DLD1 (cell line): ENCODE measurements around the gene RAB8B.

Experiments used
- in situ Hi-C: cut with HindIII; loops from 2 replicates; pipeline ENCODE4 v1.10.0; 2017; ENCODE audit warnings: low sequenced_read_pairs

RAB8B gene

DNA sequence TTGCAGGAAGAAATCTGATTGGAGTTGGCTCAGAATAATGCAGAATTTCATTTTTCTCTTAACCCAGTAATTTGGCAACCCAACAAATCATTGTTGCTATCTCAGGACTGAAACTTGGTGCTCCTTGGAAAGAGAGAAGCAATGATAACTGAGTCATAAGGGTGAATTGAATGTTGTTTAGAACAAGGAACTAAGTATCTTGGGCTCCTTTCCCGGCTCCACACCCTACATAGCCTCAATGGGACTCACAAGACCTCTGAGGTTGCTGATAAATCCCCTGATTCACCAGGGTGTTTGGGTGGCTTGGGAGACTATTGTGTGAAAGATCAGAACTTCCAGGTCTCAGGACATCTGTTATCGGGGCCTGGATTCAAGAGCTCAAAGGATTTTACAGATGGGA lies 7.8 kb upstream of the RAB8B start:
- in situ Hi-C loops: no loop called here

DNA sequence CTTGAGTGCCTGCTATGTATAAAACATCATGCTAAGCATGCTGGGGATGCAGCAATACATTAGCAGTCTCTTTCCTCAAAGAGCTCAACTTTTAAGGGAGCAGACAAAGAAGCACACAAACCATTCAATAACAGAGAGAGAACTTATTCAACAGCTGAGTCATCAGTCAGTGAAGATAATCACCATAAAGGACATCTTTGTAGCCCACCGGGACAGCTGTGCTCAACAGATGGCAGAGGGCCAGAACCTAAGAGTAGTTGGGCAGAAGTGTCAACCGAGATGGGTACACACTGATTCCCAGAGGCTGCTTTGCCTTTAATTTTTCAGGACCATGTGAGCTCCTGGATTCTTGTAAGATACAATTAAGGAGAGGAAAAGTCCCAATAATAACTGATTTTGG lies 4.2 kb upstream of the RAB8B start:
- in situ Hi-C loops: no loop called here

DNA sequence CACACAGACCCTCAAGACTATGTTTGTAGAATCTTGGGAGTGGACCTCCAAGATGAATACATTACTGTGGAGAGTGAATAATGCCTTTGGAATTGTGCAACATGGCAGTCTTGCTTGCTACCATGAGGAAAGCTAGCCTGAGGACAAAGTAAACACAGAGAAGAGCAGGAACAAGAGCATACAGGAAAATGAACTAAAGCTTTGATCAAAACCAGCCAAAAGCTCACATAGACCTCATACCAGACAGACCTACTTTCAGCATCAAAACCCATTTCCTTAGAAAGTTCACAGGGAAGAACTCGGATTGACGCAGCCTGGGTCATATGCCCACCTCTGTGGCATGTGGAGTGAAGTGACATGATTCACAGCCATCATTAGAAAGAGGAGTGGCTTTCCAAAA lies 3.3 kb upstream of the RAB8B start:
- in situ Hi-C loops: no loop called here

DNA sequence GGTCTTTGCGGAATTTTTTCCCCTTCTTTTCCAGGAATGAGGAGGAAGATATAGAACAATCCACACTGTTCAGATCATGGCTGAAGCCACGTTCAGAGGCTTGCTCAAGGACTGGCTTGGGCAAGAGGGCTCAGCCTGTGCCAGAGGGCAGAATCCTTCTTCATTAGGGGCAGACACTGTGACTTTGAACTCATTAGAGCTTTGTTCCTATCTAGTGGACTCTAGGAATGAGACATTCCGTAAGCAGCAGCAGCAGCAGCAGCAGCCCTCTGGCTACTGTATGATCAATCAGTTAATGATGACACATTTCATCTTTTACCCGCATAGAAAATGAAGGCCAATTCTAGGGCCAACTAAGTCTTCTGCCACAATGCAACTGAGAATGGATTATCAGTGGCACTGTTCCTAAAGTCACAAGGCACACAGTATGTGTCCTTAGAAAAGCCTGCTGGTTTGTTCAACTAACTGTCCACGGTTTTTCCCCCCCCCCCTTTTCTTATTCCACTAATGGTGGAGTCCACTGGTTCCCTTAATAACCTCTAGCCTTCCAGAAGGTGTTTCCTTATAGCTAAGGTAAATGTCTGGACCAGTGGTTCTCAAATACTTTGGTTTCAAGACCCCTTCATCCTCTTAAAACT lies 1.7 kb upstream of the RAB8B start:
- in situ Hi-C loops: no loop called here

DNA sequence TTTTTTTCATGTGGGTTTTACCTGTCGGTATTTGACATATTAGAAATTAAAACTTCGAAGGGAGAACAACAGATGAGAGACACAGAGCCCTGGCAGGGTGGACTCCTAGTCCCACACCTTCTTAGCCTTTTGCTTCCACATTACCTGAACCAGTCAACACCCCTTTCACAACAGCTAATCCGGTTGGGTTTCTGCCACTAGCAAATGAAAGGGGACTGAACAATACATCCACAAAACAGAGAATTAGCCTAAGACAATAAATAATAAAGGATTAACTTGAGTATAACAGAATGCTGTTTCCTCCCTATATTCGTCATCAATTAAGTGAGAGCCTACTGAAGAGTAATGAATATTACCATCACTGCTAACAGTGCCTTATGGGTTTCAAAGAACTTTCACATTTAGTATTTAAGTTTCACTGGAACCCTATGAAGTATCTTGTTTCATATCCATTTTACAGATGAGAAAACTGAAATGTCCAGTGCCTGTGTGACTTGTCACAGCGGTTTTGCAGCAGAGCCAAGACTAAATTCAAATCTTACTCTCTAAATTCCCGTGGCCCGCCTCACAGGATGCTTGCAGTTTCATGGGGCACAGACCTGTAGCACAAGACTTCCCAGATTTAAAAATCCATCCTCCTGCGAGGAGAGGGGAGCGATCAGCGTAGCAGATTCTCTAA lies 1.0 kb upstream of the RAB8B start:
- in situ Hi-C loops: no loop called here

DNA sequence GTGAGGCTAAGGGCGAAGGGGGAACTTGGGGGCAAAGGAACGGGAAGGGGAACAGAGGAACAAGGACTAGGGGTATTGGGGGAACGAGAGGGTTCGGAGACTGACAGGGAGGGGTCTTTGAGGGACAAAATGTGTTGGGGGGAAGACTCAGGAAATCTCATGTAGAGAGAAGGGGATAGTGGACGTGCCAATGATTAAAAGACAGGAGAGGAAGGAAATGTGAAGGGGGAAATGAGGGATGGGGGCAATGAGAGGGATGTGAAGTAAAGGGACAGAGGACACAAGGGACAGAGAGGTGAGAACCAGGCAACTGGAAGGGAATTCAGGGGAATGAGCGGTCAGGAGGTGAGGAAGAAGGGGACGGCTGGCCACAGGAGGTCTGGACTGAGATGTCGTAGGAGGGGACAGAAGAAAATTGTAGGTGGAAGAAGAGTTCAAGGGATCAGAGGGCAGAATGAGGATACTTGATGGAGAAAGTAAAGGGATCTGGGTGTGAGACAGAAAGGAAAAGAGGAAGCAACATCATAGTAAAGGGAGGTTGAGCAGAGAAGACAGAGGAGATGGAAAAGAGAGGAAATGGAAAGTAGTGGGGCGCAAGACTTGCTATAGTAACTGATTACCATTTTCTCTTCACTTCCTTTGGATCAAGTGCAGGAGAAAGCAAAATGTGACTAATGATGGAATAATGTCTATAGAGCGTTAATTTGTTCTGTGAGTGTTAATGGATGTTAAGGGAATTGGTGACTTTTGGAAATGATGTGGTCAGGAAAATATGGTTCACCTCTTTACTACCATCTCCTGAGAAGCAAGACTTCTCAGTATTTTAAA lies 749 bp downstream of the RAB8B start:
- in situ Hi-C loops: no loop called here

DNA sequence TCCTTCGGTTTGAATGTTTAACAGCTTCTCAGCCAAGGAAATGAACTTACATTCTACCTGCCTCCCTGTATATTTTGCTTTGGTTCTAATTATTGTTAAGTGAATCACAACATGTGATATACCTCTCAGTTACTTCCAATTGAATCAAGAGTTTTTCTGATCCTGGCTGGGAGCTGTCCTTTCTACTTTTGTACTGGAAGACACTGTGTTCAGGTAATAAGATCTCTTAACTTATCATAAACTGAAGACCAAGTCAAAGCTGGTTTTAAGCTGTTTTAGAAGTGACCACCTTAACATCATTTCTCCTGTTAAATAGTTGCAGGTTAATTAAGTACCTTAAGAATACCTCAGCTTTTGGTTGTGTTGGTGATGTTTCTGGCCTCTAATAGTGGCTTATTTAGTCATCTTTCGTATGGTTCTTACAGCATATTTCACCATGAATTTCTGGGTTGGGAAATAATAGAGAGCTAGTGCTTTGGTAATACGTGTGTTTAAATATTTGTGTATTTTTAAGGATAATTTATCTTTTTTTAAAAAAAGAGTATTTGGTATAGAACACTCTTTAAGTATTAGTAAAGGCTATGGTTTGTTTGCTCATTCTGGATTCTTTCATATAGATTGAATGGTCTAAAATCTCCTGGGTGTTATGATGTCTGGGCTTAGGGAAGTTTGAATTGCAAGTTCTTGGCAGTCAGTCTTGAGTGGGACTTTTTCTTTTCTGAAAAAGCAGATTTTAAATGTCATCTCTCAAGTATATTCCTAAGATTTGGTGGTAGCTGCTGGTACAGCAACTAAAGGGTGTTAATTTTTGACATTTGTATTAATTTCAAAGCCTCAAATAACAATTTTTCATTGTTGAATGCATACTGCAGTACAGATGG lies 1.6 kb downstream of the RAB8B start:
- in situ Hi-C loops: no loop called here

DNA sequence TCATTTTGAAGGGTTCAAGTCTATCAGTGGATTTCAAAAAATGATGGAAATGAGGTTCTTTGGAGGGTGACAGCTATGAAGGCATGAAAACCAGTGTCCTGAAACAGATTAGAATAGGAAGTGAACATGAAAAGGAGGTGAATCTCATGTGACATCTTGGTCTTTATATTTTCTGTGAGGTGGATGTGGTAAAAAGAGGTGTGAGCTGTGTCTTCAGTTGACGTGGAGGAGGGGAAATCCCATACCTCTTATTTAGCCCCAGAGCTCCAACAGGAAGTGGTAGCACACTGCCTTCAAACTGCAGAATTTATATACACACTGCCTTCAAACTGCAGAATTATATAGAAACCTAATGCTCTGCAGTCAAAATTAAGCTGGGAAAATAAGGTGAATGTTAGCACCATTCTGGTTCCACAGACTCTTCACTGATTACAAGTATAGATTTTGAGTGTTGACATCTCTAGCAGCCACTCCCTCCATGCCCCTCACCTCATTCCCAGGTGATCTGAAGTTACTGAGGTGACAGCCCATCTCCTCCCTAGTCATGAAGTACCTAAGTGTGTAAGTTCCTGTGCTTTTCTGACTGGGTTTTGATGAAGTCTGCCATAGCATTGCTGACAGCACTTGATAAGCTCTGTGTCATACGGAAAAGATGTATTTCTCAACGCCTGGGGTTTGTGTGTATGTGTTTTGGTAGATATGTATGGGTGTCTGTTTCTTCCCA lies 2.7 kb downstream of the RAB8B start:
- in situ Hi-C loops: no loop called here

DNA sequence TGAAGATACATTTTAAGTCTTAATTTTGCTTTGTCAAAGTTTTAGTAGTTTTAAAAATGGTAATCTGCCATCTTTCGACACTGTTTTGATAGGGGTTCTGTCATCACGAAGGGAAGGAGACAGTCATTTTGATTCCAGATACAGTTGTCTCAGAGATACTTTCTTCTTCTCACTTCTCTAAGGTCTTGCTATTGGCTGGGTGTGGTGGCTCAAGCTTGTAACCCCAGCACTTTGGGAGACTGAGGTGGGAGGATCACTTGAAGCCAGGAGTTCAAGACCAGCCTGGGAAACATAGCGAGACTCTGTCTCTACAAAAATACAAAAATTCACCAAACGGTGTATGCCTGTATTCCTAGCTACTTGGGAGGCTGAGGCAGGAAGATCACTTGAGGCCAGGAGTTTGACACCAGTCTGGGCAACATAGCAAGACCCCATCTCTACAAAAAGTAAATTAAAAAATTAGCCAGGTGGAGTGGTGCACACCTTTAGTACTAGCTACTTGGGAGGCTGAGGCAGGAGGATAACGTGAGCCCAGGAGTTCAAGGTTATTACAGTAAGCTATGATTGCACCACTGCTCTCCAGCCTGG lies 3.3 kb downstream of the RAB8B start:
- in situ Hi-C loops: no loop called here

DNA sequence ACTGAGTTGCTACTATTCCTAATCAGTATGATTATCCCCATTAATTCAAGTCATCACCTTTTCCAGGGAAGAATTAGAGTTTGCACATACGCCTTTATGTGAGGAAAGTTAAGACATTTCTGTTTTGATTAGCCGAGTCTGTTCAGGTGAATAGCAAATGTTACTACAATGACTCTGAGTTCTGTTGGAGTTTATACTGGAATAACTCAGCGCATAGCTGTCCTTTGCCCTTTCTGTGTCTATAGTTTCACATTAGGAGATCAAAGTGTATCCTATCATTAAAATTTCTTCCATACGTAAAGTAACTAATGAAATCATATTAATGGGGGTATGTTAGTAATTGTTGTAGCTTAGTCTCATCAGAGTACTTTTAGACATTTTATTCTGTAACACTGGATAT lies 4.9 kb downstream of the RAB8B start:
- in situ Hi-C loops: no loop called here

DNA sequence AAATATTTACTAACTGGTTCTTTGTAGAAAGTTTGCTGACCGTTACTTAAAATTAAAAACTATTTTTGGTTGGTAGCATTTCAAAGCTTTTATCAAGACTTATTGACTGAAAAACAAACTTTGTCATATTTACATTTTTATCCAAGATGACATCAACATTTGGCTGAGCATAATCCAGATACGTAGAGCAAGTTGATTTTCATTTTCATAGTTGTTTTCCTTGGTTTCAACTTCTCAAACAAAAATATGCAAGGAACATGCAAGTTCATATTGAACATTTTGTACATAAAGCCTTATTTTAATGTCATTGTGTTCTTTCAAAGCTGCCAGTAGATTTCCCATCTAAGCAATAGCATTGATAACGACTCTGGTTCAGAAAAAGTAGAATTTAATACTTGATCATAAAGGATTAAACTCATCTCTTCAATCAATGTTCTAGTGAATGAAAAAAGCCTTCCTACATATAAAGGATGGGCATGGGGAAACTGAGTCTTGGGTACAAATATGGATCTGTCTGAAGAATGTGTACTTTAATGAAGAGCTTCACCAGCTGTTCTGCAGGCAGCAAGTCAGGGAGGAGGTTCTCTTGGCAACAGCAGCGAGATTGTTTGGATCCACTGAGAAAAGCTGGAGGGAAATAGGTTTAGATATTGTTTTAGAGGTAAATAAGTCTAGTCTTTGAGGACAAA lies 5.6 kb downstream of the RAB8B start:
- in situ Hi-C loops: no loop called here

DNA sequence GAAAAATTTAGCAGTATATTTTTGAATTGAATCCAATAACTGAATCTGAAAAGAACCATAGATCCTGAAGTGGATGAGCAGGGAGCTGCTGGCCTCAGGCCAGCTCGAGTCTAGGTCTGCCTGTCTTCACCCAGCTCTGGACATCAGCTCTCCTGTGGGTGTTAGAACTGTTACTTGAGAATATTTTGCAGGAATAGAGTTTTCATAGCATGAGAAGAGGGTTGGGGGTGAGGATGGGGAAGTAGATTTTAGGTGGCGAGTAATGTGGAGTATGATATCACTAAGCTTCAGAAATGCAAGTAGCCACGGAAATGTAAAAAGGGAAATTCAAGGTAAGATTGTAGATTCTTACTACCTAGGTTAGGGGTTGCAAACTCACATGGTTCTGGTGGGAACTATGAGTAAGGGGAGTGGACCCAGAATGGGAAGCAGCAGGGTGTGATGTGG lies 6.2 kb downstream of the RAB8B start:
- in situ Hi-C loops: no loop called here

DNA sequence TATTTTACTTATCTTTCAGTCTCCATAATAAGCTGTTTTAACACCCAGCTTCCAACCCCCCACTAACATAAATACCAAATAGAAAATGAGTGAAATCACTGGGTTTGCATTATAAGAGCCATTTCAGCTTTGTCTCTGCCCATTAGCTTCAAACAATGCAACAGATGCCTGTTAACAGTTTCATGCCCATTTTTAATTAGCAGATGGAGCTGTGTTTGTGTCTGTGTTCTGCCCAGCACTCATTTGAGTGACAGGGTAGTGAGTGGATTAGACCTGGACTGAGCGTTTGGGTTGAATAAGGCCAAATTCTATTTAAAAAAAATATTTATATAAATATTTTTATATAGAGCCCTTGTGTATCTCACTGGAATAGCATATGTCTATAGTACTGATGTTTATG lies 7.4 kb downstream of the RAB8B start:
- in situ Hi-C loops: no loop called here

DNA sequence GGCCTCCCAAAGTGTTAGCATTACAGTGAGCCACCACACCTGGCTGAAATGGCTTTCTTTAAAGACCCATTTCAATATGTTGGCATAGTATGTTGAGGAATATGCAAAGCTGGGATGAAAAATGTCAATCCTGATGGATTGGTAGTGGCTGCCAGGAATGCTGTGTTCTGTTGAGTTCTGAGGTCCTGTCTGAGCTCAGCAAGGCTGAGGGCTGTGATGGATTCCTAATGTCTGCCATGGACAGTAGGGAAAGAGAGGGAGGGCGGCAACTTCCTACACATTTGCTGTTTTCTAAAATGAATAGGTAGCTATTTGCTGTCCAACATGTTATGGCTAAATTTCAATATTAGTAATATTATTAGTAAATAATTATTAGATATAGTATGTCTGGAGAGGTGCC lies 8.2 kb downstream of the RAB8B start:
- in situ Hi-C loops: no loop called here

DNA sequence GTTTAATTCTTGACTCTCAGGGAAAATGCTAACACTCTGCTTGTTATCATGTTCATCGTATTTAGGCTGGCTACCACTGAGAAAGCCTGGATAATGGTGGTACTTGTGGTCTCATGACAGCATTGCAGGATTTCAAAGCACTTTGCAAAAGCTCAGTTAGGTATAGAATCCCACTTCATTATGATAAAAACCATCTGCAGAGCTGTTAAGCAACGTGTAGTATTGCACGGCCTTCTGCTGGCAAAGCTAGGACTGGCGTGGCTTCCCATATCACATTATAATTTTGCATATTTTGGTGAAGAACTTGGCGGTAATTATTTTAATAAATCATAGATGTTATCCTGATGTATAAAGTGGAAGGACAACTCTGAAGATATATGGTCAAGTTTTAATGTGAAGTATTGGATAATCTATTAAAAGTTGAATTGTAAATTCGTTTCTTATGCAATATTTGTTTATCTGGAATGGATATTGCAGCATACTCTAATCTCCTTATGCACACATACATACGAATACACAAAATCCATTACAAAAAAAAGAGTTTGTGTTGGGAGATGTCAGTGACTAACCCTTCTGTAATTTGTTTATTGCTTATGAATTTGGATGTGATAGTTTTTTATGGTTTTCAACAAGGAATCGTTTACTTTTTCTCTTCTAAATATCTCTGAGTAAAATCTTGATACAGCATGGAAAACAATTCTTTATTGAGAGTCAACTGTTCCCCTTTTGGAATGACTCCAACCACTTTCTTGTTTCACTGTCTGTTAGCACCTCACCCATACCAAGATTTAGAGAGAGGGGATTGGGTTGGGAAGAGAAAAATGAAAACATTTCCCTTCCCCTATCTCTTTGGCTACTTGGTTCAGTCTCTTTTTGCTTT lies 9.2 kb downstream of the RAB8B start:
- in situ Hi-C loops: no loop called here

DNA sequence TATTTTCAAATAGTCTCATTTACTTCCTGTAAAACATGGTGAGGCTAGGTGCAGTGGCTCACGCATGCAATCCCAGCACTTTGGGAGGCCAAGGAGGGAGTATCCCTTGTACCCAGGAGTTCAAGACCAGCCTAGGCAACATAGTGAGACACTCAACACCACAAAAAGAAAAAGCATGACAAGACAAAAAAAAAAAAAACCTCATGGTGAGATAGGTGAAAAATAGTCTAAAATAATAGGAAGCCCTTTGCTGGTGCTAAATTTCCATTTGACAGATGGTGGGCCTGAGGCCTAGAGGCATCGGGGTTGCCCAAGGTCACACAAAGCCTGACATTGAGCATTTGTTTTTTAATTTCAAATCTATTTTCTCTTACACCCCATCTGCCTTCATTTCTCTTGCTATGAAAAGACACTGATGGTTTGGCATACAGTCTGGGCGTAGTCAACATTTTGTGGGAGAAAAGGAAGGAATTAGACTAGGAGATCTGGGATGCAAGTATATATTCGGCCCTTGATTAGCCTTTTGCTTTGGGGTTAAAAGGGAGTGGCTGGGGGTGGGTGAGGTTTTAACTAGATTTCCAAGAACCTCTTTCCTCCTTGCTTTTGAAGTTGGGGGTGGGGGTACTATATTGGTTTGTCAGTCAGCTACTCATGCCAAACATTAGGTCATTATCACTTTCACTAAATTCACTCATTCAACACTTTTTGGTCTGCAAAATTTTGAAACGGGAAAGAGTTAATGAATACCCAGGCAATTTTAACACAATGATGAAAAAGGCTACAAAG lies 11.3 kb downstream of the RAB8B start:
- in situ Hi-C loops: no loop called here

DNA sequence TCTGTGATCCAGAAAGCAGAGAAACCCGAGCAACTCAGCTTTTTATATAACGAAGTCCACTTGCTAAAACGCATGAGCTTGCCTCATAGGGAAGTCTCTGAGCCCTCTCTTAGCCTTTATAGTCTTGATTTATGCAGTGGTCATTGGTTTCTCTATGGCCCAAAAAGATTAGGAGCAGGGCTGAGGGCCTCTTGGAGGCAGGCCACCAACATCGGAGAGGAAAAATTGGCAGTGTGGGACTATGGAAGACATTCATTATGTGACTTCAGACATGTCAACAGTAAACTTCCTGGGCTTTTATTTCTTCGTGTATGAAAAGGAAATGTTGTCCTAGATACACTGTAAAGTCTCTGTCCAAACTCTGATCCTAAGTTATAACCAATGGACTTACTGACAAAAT lies 13.5 kb downstream of the RAB8B start:
- in situ Hi-C loops: no loop called here
